A549 (cell line): ENCODE measurements around the gene UFC1.

Experiments used
- CEBPB ChIP-seq, 2 experiments: fragments of >200 bp in 1 of 2; sonication (Bioruptor Twin) in 1 of 2; formaldehyde crosslinking in 1 of 2; IDR thresholded peaks; 2 replicates each; pipeline ENCODE4 v1.6.1; 2012 to 2016
- JUN ChIP-seq, 2 experiments: fragments of >200 bp; sonication (Bioruptor Twin); formaldehyde crosslinking; IDR thresholded peaks; 2 replicates in 1 of 2; 3 replicates in 1 of 2; pipeline ENCODE4 v1.6.1; 2016 to 2017
- MAFK ChIP-seq: fragments of 450-650 bp; IDR thresholded peaks from 2 replicates; pipeline ENCODE4 v1.6.1; 2014; ENCODE audit not compliant: partially characterized antibody
- NPAS2 ChIP-seq: fragments of 250-450 bp; sonication (Bioruptor Pico); IDR thresholded peaks from 2 replicates; pipeline ENCODE4 v1.8.0; 2022; ENCODE audit warnings: mild to moderate bottlenecking, moderate library complexity, borderline replicate concordance
- NR3C1 ChIP-seq: fragments of >200 bp; sonication (Bioruptor Twin); formaldehyde crosslinking; IDR thresholded peaks from 3 replicates; pipeline ENCODE4 v1.6.1; 2017
- PHF8 ChIP-seq: fragments of 200-600 bp; sonication (generic); IDR thresholded peaks from 2 replicates; pipeline ENCODE4 v1.6.1; 2016; ENCODE audit warnings: low read depth, mild to moderate bottlenecking, antibody characterized with exemption, moderate library complexity, borderline replicate concordance
- POLR2A ChIP-seq: IDR thresholded peaks from 2 replicates; pipeline ENCODE4 v1.6.1; 2012; ENCODE audit warnings: mild to moderate bottlenecking, low read length
- RAD21 ChIP-seq, 2 experiments: fragments of >200 bp in 1 of 2; sonication (Bioruptor Twin) in 1 of 2; formaldehyde crosslinking in 1 of 2; IDR thresholded peaks in 1 of 2; conservative IDR thresholded peaks in 1 of 2; 2 replicates in 1 of 2; 3 replicates in 1 of 2; pipeline ENCODE4 v1.6.1; 2012 to 2018; ENCODE audit warnings: inconsistent platforms in 1 of 2
- RFX5 ChIP-seq: fragments of 450-650 bp; IDR thresholded peaks from 2 replicates; pipeline ENCODE4 v1.7.1; 2014; ENCODE audit warnings: antibody characterized with exemption, mild to moderate bottlenecking, moderate library complexity
- ZFP36 ChIP-seq: fragments of 450-650 bp; IDR thresholded peaks from 2 replicates; pipeline ENCODE4 v1.6.1; 2014; ENCODE audit warnings: borderline replicate concordance; ENCODE audit not compliant: partially characterized antibody
- TF ChIP-seq, protein P1 (sequence below): fragments of >200 bp; sonication (Bioruptor Twin); formaldehyde crosslinking; IDR thresholded peaks from 3 replicates; pipeline ENCODE4 v1.5.1; 2016
- TF ChIP-seq, protein P2 (sequence below): fragments of 200-600 bp; sonication (generic); IDR thresholded peaks from 2 replicates; pipeline ENCODE4 v1.6.1; 2016; ENCODE audit warnings: antibody characterized with exemption, mild to moderate bottlenecking, moderate library complexity
- TF ChIP-seq, protein P3 (sequence below): fragments of 150-350 bp; IDR thresholded peaks from 2 replicates; pipeline ENCODE4 v1.6.1; 2014; ENCODE audit warnings: low read depth, mild to moderate bottlenecking, low read length
- TF ChIP-seq, protein P4 (sequence below): IDR thresholded peaks from 2 replicates; pipeline ENCODE4 v1.6.1; 2012

DNA sequence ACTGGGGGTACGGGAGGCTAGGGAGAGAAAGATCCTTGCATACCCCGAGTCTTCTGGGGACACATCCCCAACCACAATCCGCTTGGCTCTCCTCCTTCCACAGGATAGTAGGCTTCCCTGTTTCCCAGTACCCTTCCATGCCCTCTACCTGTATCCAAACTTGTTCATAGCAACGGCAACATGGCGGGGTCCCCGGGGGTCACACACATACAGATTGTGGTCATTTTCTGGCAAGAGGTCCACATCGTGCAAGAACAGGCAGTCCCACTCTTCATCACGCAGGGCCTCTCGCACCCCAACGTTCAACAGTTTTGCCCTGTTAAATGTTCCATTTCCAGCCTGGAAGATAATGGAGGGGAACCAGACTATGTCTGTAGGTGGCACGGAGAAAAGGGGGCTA is 19.9 kb downstream of the UFC1 start:
- no peak for TF ChIP-seq RAD21 (conservative IDR thresholded peaks at IDR 0.05 in 1 of 2, IDR thresholded peaks at IDR 0.05 in 1 of 2)
- TF ChIP-seq, protein P1, sequence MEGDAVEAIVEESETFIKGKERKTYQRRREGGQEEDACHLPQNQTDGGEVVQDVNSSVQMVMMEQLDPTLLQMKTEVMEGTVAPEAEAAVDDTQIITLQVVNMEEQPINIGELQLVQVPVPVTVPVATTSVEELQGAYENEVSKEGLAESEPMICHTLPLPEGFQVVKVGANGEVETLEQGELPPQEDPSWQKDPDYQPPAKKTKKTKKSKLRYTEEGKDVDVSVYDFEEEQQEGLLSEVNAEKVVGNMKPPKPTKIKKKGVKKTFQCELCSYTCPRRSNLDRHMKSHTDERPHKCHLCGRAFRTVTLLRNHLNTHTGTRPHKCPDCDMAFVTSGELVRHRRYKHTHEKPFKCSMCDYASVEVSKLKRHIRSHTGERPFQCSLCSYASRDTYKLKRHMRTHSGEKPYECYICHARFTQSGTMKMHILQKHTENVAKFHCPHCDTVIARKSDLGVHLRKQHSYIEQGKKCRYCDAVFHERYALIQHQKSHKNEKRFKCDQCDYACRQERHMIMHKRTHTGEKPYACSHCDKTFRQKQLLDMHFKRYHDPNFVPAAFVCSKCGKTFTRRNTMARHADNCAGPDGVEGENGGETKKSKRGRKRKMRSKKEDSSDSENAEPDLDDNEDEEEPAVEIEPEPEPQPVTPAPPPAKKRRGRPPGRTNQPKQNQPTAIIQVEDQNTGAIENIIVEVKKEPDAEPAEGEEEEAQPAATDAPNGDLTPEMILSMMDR: no peak
- TF ChIP-seq NR3C1: no peak
- TF ChIP-seq, protein P2, sequence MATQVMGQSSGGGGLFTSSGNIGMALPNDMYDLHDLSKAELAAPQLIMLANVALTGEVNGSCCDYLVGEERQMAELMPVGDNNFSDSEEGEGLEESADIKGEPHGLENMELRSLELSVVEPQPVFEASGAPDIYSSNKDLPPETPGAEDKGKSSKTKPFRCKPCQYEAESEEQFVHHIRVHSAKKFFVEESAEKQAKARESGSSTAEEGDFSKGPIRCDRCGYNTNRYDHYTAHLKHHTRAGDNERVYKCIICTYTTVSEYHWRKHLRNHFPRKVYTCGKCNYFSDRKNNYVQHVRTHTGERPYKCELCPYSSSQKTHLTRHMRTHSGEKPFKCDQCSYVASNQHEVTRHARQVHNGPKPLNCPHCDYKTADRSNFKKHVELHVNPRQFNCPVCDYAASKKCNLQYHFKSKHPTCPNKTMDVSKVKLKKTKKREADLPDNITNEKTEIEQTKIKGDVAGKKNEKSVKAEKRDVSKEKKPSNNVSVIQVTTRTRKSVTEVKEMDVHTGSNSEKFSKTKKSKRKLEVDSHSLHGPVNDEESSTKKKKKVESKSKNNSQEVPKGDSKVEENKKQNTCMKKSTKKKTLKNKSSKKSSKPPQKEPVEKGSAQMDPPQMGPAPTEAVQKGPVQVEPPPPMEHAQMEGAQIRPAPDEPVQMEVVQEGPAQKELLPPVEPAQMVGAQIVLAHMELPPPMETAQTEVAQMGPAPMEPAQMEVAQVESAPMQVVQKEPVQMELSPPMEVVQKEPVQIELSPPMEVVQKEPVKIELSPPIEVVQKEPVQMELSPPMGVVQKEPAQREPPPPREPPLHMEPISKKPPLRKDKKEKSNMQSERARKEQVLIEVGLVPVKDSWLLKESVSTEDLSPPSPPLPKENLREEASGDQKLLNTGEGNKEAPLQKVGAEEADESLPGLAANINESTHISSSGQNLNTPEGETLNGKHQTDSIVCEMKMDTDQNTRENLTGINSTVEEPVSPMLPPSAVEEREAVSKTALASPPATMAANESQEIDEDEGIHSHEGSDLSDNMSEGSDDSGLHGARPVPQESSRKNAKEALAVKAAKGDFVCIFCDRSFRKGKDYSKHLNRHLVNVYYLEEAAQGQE: no peak
- no peak for TF ChIP-seq JUN (IDR thresholded peaks at IDR 0.05)
- TF ChIP-seq POLR2A: no peak
- TF ChIP-seq ZFP36: no peak
- TF ChIP-seq, protein P3, sequence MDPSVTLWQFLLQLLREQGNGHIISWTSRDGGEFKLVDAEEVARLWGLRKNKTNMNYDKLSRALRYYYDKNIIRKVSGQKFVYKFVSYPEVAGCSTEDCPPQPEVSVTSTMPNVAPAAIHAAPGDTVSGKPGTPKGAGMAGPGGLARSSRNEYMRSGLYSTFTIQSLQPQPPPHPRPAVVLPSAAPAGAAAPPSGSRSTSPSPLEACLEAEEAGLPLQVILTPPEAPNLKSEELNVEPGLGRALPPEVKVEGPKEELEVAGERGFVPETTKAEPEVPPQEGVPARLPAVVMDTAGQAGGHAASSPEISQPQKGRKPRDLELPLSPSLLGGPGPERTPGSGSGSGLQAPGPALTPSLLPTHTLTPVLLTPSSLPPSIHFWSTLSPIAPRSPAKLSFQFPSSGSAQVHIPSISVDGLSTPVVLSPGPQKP: no peak
- TF ChIP-seq, protein P4, sequence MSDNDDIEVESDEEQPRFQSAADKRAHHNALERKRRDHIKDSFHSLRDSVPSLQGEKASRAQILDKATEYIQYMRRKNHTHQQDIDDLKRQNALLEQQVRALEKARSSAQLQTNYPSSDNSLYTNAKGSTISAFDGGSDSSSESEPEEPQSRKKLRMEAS: no peak
- TF ChIP-seq PHF8: no peak
- TF ChIP-seq RFX5: no peak
- no peak for TF ChIP-seq MAFK
- TF ChIP-seq NPAS2 (CRISPR knock-in tag): no peak
- TF ChIP-seq CEBPB (IDR thresholded peaks at IDR 0.05): no peak
